AG09309 (cell line): ENCODE measurements around the gene ACOT7.

Experiments
- DNase-seq: peaks from one replicate; pipeline ENCODE4 v3.0.0-alpha.2; 2010; ENCODE audit warnings: low read depth
- H3K4me3 ChIP-seq: 2 replicates; pipeline ENCODE4 v1.5.1; 2011; ENCODE audit warnings: mild to moderate bottlenecking, low read depth, low read length, moderate library complexity; ENCODE audit not compliant: control insufficient read depth
- CTCF ChIP-seq: IDR thresholded peaks from 2 replicates; pipeline ENCODE4 v1.5.1; 2011; ENCODE audit warnings: mild to moderate bottlenecking, low read depth, low read length, inconsistent platforms; ENCODE audit not compliant: insufficient read depth, control insufficient read depth; ENCODE audit errors: missing control alignments

Gene ACOT7

GRCh38 chr1:6245086-6245868, 148.3 kb downstream of the ACOT7 start:
- no peak overlapping the region; the same call in 1 of the 2 replicates for H3K4me3 ChIP-seq
- DNase-seq: no peak
- TF ChIP-seq CTCF: peak; percentile 82

GRCh38 chr1:6244401-6245049, 149.0 kb downstream of the ACOT7 start:
- no peak for TF ChIP-seq CTCF
- DNase-seq: no peak
- no peak overlapping the region for H3K4me3 ChIP-seq

GRCh38 chr1:6243993-6244392, 149.6 kb downstream of the ACOT7 start, which contains the start of gene HES3:
Gene HES3 (plus strand): TSS chr1:6244179. CDS start chr1:6244366, 187 bp downstream.
- DNase-seq: no peak
- no peak for TF ChIP-seq CTCF
- no peak within 1 kb of the TSS for H3K4me3 ChIP-seq

- no peak overlapping the region for H3K4me3 ChIP-seq
- no peak for DNase-seq
- TF ChIP-seq CTCF: no peak
These were observed 150.3 kb downstream of the ACOT7 start for GRCh38 chr1:6243053-6243834.

GRCh38 chr1:6241887-6242740, 151.5 kb downstream of the ACOT7 start:
- no peak overlapping the region; the same call in 1 of the 2 replicates for H3K4me3 ChIP-seq
- DNase-seq: no peak
- no peak for TF ChIP-seq CTCF
